Activated CD4-positive, alpha-beta T cell treated with anti-CD3 and anti-CD28 coated beads, Interleukin-2, amount 10 ng/mL, durations not matched to agents 7 days and 5 days (primary cell): ENCODE results near the gene PRUNE1. TPM values are rescaled to one million over a fixed set of nuclear protein-coding genes. Genes with fewer than 3 reads are reported as not detected.

Experiments
- total RNA-seq, 2 experiments: library from RNA; stranded (reverse); gene quantifications; one replicate each; pipeline ENCODE4 v1.2.3, GENCODE V29; 2021

The PRUNE1 gene
- total RNA-seq, 2 experiments from 2014 or later: 18.8 to 19.1 TPM

Other genes with a start within 250 kb of the PRUNE1 start
- gene CTSS, start 242.7 kb upstream of the PRUNE1 start, total RNA-seq: 100 to 1,000 TPM; 111 to 117 TPM
- 1 to 10 TPM; 5.1 to 5.8 TPM for gene CTSK, start 200.2 kb upstream of the PRUNE1 start, total RNA-seq
- gene ARNT, start 131.8 kb upstream of the PRUNE1 start, total RNA-seq: 10 to 100 TPM; 38.6 to 40.5 TPM
- gene CTXND2, start 121.3 kb upstream of the PRUNE1 start, total RNA-seq: not detected
- gene SETDB1, start 82.1 kb upstream of the PRUNE1 start, total RNA-seq: 10 to 100 TPM; 51.1 to 58.1 TPM
- 100 to 1,000 TPM; 173 to 192 TPM for gene CERS2, start 33.6 kb upstream of the PRUNE1 start, total RNA-seq
- gene ANXA9, start 26.2 kb upstream of the PRUNE1 start, total RNA-seq: under 1 TPM in 1 of 2 experiments, not detected in 1; 0.10 TPM
- 10 to 100 TPM; 23.9 to 24.3 TPM for gene MINDY1, start 1.5 kb upstream of the PRUNE1 start, total RNA-seq
- gene BNIPL, start 28.1 kb downstream of the PRUNE1 start, total RNA-seq: 1 to 10 TPM in 1 of 2 experiments, under 1 TPM in 1; 0.99 to 1.5 TPM
- gene C1orf56, start 39.3 kb downstream of the PRUNE1 start, total RNA-seq: 1 to 10 TPM in 1 of 2 experiments, under 1 TPM in 1; 0.62 to 1.3 TPM
- 100 to 1,000 TPM; 350 to 360 TPM for gene CDC42SE1, start 51.2 kb downstream of the PRUNE1 start, total RNA-seq
- 1 to 10 TPM; 3.6 to 4.7 TPM for gene MLLT11, start 51.9 kb downstream of the PRUNE1 start, total RNA-seq
- gene GABPB2, start 62.3 kb downstream of the PRUNE1 start, total RNA-seq: 10 to 100 TPM; 28.1 to 30.9 TPM
- gene SEMA6C, start 138.2 kb downstream of the PRUNE1 start, total RNA-seq: 1 to 10 TPM; 3.8 TPM
- gene TNFAIP8L2, start 148.2 kb downstream of the PRUNE1 start, total RNA-seq: 10 to 100 TPM; 33.7 to 38.4 TPM
- 1 to 10 TPM; 4.0 to 4.9 TPM for gene LYSMD1, start 157.5 kb downstream of the PRUNE1 start, total RNA-seq
- gene SCNM1, start 157.7 kb downstream of the PRUNE1 start, total RNA-seq: 10 to 100 TPM; 63.7 to 70.9 TPM
- 1 to 10 TPM; 2.0 to 2.7 TPM for gene TMOD4, start 167.5 kb downstream of the PRUNE1 start, total RNA-seq
- gene VPS72, start 181.7 kb downstream of the PRUNE1 start, total RNA-seq: 10 to 100 TPM; 77.1 to 79.6 TPM
- 10 to 100 TPM; 61.6 to 63.4 TPM for gene PIP5K1A, start 190.1 kb downstream of the PRUNE1 start, total RNA-seq
- gene PSMD4, start 246.3 kb downstream of the PRUNE1 start, total RNA-seq: 100 to 1,000 TPM; 170 to 190 TPM